Esophagus squamous epithelium (tissue), 5 donors: ENCODE results near the gene SNX19. TPM values are rescaled to one million over a fixed set of nuclear protein-coding genes. Genes with fewer than 3 reads are reported as not detected.

Experiments
- DNase-seq: peaks from one replicate; lab custom pipeline; 2025; lab: John Stamatoyannopoulos, UW
- H3K27ac ChIP-seq, 4 donors: fragments of 200-600 bp; sonication (generic); one replicate each; pipeline ENCODE4 v1.5.1; 2016 to 2019; ENCODE audit warnings: mild to moderate bottlenecking in 1 of 4
- H3K27me3 ChIP-seq, 4 donors: fragments of 200-600 bp; sonication (generic); 1 replicate in 3 of 4; 2 replicates in 1 of 4; pipeline versions ENCODE4 v1.5.1 to v1.6.0; 2017 to 2021; ENCODE audit warnings: antibody characterized with exemption in 1 of 4
- H3K36me3 ChIP-seq, 3 donors: fragments of 200-600 bp; sonication (generic); one replicate each; pipeline ENCODE4 v1.5.1; 2016 to 2019
- H3K4me1 ChIP-seq, 3 donors: fragments of 200-600 bp; sonication (generic); one replicate each; pipeline ENCODE4 v1.5.1; 2017 to 2019
- H3K4me3 ChIP-seq, 4 donors: fragments of 200-600 bp; sonication (generic); 1 replicate in 3 of 4; 2 replicates in 1 of 4; pipeline ENCODE4 v1.5.1; 2016 to 2019; ENCODE audit warnings: mild to moderate bottlenecking in 2 of 4, moderate library complexity in 1 of 4
- H3K9me3 ChIP-seq, 3 donors: fragments of 200-600 bp; sonication (generic); one replicate each; pipeline ENCODE4 v1.5.1; 2016 to 2019
- POLR2A ChIP-seq, 4 donors: fragments of 450-650 bp; IDR thresholded peaks; one replicate each; pipeline ENCODE4 v1.6.1; 2017; ENCODE audit warnings: antibody characterized with exemption in 4 of 4, mild to moderate bottlenecking in 4 of 4, moderate library complexity in 3 of 4
- WGBS, 2 donors: methylation state at CpG; one replicate each; pipeline ENCODE4 v1.1.5; 2018; 5-methylcytosine and 5-hydroxymethylcytosine counted together
- intact Hi-C: fragments of 100-400 bp; cut with DNase I; formaldehyde crosslinking; loops from one replicate; pipeline ENCODE4 v1.15.0; 2022
- total RNA-seq, 4 donors: library from RNA; depleted of rRNA; stranded (reverse); fragments of >200 nt; gene quantifications; one replicate each; pipeline ENCODE4 v1.1.0, GENCODE V29; 2016
- TF ChIP-seq, protein P1 (sequence below), 6 experiments: fragments of 450-650 bp in 4 of 6; fragments of 200-600 bp in 2 of 6; sonication (generic) in 2 of 6; IDR thresholded peaks; one replicate each; pipeline ENCODE4 v1.5.1; 2016 to 2019; ENCODE audit warnings: antibody characterized with exemption in 6 of 6, mild to moderate bottlenecking in 4 of 6, moderate library complexity in 4 of 6
- donor health status: DM: yes; HTN: yes; CAD: no.

Gene SNX19
- total RNA-seq, 4 donors from 2014 or later: 38.0 to 75.0 (median 52.1) TPM

DNA sequence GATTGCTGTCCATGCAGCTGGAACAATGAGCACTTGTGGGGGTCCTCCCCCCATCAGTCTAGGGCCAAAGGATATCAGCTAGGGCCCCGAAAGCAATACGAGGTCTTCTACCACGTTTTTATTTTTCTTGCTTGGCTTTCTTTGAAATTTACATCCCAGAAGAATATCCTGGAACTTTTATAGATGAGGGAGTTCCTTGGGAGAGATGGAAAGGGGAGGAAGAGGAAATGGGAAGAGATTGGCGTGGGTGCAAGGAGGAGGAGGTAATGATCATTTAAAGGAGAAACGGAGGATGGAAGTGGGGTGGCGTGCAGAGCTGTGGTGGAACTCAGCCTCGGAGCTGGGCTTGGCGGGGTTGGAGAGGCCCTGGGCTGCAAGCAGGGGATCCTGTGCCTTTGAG lies 90.3 kb downstream of the SNX19 start:
- intact Hi-C loops: no loop called here
- no peak for DNase-seq
- 68 to 80% methylated on average over 8 of the region's 8 CpGs for WGBS, 2 donors
- TF ChIP-seq POLR2A (IDR thresholded peaks at IDR 0.05): no peak
- TF ChIP-seq, protein P1, sequence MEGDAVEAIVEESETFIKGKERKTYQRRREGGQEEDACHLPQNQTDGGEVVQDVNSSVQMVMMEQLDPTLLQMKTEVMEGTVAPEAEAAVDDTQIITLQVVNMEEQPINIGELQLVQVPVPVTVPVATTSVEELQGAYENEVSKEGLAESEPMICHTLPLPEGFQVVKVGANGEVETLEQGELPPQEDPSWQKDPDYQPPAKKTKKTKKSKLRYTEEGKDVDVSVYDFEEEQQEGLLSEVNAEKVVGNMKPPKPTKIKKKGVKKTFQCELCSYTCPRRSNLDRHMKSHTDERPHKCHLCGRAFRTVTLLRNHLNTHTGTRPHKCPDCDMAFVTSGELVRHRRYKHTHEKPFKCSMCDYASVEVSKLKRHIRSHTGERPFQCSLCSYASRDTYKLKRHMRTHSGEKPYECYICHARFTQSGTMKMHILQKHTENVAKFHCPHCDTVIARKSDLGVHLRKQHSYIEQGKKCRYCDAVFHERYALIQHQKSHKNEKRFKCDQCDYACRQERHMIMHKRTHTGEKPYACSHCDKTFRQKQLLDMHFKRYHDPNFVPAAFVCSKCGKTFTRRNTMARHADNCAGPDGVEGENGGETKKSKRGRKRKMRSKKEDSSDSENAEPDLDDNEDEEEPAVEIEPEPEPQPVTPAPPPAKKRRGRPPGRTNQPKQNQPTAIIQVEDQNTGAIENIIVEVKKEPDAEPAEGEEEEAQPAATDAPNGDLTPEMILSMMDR (IDR thresholded peaks at IDR 0.05): no peak
- no peaks in the 10 kb centered on the region for H3K36me3 ChIP-seq
- no peak overlapping the region for H3K4me3 ChIP-seq
- H3K4me1 ChIP-seq: peaks cover 0 to 34% (median 17%) of the 10 kb centered on the region in 3 donors
- no peaks in the 10 kb centered on the region for H3K9me3 ChIP-seq
- no peak overlapping the region for H3K27ac ChIP-seq
- H3K27me3 ChIP-seq: no peaks in the 10 kb centered on the region

DNA sequence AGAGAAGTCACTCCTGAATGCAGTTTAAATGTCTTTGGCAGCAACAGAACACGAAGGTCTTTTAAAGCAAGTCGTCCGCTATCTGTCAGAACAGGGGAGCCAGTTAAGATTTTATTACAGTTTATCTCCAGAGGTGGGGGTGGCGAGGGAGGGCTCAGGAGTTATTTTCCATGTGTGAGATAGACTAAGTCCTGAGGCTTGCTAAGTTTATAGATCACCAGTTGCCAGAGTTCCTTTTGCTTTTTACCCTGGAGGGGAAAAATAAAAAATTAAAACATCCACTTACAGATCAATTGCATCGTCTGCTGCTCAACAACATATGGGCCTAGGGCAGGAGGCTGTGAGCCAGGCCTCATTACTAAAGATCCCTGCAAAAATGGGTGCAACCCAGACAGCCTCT lies 90.7 kb downstream of the SNX19 start:
- Histone ChIP-seq H3K27ac (no peak overlapping the region), H3K4me1 (peaks cover 0 to 29% (median 15%) of the 10 kb centered on the region in 3 donors), H3K4me3 (no peak overlapping the region), H3K36me3 (no peaks in the 10 kb centered on the region), H3K9me3 (no peaks in the 10 kb centered on the region), H3K27me3 (no peaks in the 10 kb centered on the region)
- no peak for TF ChIP-seq POLR2A (IDR thresholded peaks at IDR 0.05)
- TF ChIP-seq, protein P1 (IDR thresholded peaks at IDR 0.05): no peak
- 76 to 84% methylated on average over 5 of the region's 5 CpGs for WGBS, 2 donors
- intact Hi-C loops: no loop called here
- DNase-seq: no peak
